Activated T-cell treated with anti-CD3 and anti-CD28 coated beads, Interleukin-2, amount 50 U/mL, for 24 hours (primary cell): ENCODE results near the gene SHBG.
A peak's percentile ranks its signal among the peaks of the same experiment; 100 is the strongest.

Experiments
- DNase-seq: peaks from one replicate; pipeline ENCODE4 v3.0.0-alpha.2; 2020
- H3K27ac Mint-ChIP-seq: 2 replicates; pipeline ENCODE4 v1.8.0; 2020; ENCODE audit warnings: mild to moderate bottlenecking, mixed read lengths
- H3K27me3 Mint-ChIP-seq: 2 replicates; pipeline ENCODE4 v1.8.0; 2020; ENCODE audit warnings: mixed read lengths
- H3K36me3 Mint-ChIP-seq: 2 replicates; pipeline ENCODE4 v1.8.0; 2020; ENCODE audit warnings: low read depth, mixed read lengths
- H3K4me1 Mint-ChIP-seq: 2 replicates; pipeline ENCODE4 v1.8.0; 2020; ENCODE audit warnings: low read depth, mixed read lengths
- H3K4me3 Mint-ChIP-seq: 2 replicates; pipeline ENCODE4 v1.8.0; 2020; ENCODE audit warnings: mild to moderate bottlenecking, moderate library complexity, mixed read lengths
- H3K9me3 Mint-ChIP-seq: 2 replicates; pipeline ENCODE4 v1.8.0; 2020; ENCODE audit warnings: mixed read lengths

Gene SHBG, protein sequence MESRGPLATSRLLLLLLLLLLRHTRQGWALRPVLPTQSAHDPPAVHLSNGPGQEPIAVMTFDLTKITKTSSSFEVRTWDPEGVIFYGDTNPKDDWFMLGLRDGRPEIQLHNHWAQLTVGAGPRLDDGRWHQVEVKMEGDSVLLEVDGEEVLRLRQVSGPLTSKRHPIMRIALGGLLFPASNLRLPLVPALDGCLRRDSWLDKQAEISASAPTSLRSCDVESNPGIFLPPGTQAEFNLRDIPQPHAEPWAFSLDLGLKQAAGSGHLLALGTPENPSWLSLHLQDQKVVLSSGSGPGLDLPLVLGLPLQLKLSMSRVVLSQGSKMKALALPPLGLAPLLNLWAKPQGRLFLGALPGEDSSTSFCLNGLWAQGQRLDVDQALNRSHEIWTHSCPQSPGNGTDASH

GRCh38 chr17:7629939-7630571, at the start of gene SHBG:
Gene SHBG, plus strand, starts transcription at chr17:7630135. Its CDS starts 38 bp downstream, at chr17:7630173.
- Mint-ChIP-seq H3K4me3 (no peak within 1 kb of the TSS), H3K9me3 (no peaks in the 10 kb centered on the region), H3K4me1 (peaks cover 13% of the 10 kb centered on the region), H3K27me3 (no peaks in the 10 kb centered on the region), H3K36me3 (peaks cover 3% of the 10 kb centered on the region), H3K27ac (no peak within 1 kb of the TSS)
- DNase-seq, result no peak

- H3K27me3 Mint-ChIP-seq, result no peaks in the 10 kb centered on the region
- DNase-seq, result no peak
- H3K9me3 Mint-ChIP-seq, result no peaks in the 10 kb centered on the region
- H3K27ac Mint-ChIP-seq, result peak overlapping the region; percentile 100
- H3K36me3 Mint-ChIP-seq, result peaks cover 87% of the 10 kb centered on the region
- H3K4me1 Mint-ChIP-seq, result peaks cover 84% of the 10 kb centered on the region
- H3K4me3 Mint-ChIP-seq, result peak overlapping the region; percentile 90
Observed at GRCh38 chr17:7580604-7581575, 49.0 kb upstream of the SHBG start.

DNA sequence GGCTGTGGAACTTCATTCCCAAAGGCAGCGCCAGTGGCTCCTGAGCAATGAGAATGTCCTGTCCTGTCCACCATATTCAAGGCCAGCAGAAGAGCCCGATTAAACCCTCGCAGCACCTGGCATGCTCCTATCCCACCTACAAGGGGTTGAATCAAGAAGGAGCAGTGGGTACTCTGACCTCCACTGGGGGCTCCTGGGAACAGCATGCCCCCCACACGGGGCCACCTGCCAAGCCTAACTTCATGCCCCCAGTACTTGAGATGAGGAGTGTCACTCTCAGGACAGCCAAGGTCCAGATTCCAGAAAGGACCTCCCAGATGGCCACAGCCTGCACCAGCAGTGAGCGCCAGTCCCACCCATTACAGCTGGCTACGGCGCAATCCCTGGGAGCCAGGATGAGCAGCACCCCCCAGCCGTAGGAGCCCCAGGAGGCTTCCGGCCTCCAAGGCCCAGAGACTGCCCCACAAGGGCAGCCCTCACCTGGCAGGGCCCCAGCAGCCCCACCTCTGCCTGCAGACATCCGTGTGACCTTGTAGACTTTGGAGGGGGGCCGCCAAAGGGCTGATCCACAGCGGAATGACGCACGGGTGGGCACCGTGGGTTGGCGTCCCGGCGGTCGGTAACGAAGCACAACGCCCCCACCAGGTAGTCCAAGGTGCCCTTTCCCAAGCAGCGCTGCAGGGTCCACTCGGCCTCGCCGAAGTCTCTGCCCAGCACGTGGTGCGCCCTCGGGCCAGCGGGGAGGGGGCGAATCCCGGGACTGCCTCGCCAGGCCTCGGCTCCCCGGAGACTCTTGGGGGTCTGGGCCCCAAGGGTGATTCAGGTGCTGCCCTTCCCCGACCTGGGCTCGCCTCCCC, 47.3 kb upstream of the SHBG start:
- Mint-ChIP-seq H3K4me1 (peaks cover 71% of the 10 kb centered on the region), H3K9me3 (no peaks in the 10 kb centered on the region), H3K27me3 (no peaks in the 10 kb centered on the region), H3K36me3 (peaks cover 85% of the 10 kb centered on the region), H3K4me3 (peak overlapping the region; percentile 95), H3K27ac (peak overlapping the region; percentile 100)
- DNase-seq, result peak; percentile 41

DNA sequence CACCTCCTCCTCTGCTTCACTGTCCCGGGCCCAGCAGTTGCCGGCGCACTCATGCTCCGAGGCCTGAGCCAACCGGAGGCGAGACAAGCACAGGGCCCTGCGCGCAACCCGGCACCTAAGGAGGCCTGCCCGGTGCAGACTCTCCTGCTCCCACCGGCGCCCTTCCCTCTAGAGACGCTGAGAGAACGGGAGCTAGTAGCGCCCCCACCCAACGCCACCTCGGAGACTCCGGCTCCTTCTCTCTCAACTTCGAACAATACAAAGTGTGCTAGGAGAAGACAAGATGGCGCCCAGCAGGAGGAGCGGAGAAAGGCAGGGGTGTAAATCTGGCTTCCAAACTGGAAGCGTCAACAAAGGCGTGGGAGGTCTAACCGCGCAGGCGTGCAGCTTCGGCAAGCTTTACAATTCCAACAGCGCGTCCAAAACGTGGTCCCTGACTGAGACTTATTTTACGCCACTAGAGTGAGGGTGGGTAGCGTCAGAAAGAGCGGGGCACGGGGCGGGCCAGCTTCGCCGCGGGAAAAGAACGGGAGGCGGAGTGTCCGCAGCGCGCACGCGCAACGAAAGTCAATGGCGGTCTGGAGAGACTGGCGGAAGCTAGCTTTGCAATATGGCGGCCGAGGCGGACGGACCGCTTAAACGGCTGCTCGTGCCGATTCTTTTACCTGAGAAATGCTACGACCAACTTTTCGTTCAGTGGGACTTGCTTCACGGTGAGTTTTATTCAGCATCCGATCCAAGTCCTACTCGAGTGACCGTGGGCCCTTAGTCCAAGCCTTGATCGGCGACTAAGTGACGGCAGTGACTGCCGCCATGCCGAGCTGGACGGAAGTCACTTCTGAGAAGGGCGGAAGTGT, 46.5 kb upstream of the SHBG start, which contains the start of gene MPDU1:
Gene MPDU1 (plus strand): TSS at position 600 of the 857 bp plus-strand sequence. CDS start 11 bp downstream, at position 611.
- DNase-seq, result peak; percentile 96
- Mint-ChIP-seq H3K4me1 (peaks cover 62% of the 10 kb centered on the region), H3K9me3 (no peaks in the 10 kb centered on the region), H3K36me3 (peaks cover 85% of the 10 kb centered on the region), H3K27me3 (no peaks in the 10 kb centered on the region), H3K27ac (peak within 1 kb of the TSS; percentile 100), H3K4me3 (peak within 1 kb of the TSS; percentile 95)

DNA sequence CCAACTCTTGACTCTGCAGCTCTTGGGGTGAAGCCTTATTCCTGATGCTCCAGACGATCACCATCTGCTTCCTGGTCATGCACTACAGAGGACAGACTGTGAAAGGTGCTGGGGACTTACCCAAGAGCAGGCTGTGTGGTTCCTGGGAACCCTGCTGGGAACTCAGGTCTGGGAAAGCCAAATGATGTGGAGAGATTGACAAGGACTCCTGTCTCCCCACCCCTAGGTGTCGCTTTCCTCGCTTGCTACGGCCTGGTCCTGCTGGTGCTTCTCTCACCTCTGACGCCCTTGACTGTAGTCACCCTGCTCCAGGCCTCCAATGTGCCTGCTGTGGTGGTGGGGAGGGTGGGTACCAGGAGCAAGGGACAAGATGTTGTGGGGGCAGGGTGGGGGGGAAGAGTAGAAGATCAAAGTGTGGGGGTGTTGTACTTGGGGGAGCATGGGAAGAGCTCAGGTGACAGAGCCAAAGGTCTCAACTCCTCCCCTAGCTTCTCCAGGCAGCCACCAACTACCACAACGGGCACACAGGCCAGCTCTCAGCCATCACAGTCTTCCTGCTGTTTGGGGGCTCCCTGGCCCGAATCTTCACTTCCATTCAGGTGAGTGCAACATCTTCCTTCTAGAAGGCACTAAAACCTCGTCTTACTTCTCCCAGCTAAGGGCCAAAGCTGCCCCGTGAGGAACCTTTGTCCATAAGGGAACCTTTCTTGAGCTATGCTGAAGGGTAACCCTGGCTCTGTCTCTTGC, 43.1 kb upstream of the SHBG start:
- Mint-ChIP-seq H3K27ac (peak overlapping the region; percentile 71), H3K27me3 (no peaks in the 10 kb centered on the region), H3K4me1 (peaks cover 35% of the 10 kb centered on the region), H3K4me3 (no peak overlapping the region), H3K36me3 (peaks cover 85% of the 10 kb centered on the region), H3K9me3 (no peaks in the 10 kb centered on the region)
- no peak for DNase-seq

DNA sequence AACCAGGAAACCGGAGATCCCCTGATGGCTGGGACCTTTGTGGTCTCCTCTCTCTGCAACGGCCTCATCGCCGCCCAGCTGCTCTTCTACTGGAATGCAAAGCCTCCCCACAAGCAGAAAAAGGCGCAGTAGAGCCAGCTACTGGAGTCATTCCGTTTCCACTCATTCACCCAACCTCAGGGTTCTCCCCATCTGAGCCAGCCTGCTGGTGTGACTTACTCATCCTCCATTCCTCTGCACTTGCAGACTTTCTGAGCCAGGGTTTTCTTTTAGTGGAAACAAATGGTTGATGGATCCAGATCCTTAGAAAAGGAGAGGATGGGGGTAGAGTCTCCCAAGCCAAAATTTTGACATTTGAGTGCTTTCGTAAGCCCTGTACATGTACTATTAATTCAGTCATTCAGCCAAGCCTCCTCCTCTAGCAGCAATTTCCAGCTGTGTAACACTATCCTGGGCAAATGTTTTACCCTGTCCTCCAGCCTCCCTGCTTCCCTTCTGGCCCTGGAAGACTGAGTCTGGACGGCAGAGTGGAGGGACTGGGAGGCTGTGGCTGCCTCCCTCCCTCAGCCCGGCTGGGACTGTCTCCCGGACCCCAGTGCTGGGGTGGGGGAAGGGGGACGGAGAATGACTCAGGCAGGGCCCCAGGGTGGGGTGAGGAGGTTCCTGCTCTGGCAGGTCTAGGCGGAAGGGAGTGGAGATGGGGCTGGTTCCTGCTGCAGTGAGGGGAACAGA, 42.3 kb upstream of the SHBG start:
- H3K4me3 Mint-ChIP-seq, result no peak overlapping the region
- peak overlapping the region; percentile 71 for H3K27ac Mint-ChIP-seq
- H3K36me3 Mint-ChIP-seq, result peaks cover 86% of the 10 kb centered on the region
- DNase-seq, result no peak
- H3K27me3 Mint-ChIP-seq, result no peaks in the 10 kb centered on the region
- peaks cover 27% of the 10 kb centered on the region for H3K4me1 Mint-ChIP-seq
- H3K9me3 Mint-ChIP-seq, result no peaks in the 10 kb centered on the region

GRCh38 chr17:7588553-7589203, 41.3 kb upstream of the SHBG start:
- Mint-ChIP-seq H3K27me3 (no peaks in the 10 kb centered on the region), H3K9me3 (no peaks in the 10 kb centered on the region), H3K27ac (no peak overlapping the region), H3K4me1 (peaks cover 20% of the 10 kb centered on the region), H3K36me3 (peaks cover 89% of the 10 kb centered on the region), H3K4me3 (no peak overlapping the region)
- no peak for DNase-seq

- H3K4me3 Mint-ChIP-seq, result no peak overlapping the region
- no peaks in the 10 kb centered on the region for H3K27me3 Mint-ChIP-seq
- H3K4me1 Mint-ChIP-seq, result peaks cover 19% of the 10 kb centered on the region
- H3K9me3 Mint-ChIP-seq, result no peaks in the 10 kb centered on the region
- DNase-seq, result peak; percentile 82
- H3K27ac Mint-ChIP-seq, result no peak overlapping the region
- peaks cover 89% of the 10 kb centered on the region for H3K36me3 Mint-ChIP-seq
Observed at GRCh38 chr17:7589204-7589868, 40.6 kb upstream of the SHBG start.

GRCh38 chr17:7589891-7590691, 39.8 kb upstream of the SHBG start, which contains the start of gene SOX15:
Gene SOX15, minus strand, starts transcription at chr17:7590094. Its CDS starts 418 bp downstream, at chr17:7589676.
- no peaks in the 10 kb centered on the region for H3K9me3 Mint-ChIP-seq
- H3K36me3 Mint-ChIP-seq, result peaks cover 87% of the 10 kb centered on the region
- H3K4me1 Mint-ChIP-seq, result peaks cover 14% of the 10 kb centered on the region
- peak; percentile 46 for DNase-seq
- H3K4me3 Mint-ChIP-seq, result no peak within 1 kb of the TSS
- H3K27ac Mint-ChIP-seq, result peak within 1 kb of the TSS; percentile 79
- no peaks in the 10 kb centered on the region for H3K27me3 Mint-ChIP-seq

DNA sequence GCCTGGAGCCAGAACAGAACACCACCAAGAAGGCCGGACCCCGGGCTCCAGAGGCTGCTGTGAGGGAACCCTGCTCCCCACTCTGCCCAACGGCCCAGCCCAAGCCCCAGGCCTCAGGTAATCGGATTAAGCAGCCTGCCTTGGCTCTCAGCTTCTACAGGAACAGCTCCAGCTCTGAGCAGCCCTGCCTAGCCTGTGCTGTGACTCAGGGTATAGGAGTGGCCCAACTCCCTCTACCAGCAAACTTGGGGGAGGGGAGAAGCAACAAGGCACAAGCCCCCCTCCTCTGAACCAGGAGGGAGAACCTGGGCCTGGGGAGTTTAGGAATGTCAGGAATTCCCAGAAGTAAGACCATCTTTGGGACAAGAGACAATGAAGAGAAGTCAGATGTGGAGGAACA, 39.2 kb upstream of the SHBG start:
- Mint-ChIP-seq H3K4me3 (no peak overlapping the region), H3K4me1 (peaks cover 9% of the 10 kb centered on the region), H3K36me3 (peaks cover 89% of the 10 kb centered on the region), H3K27me3 (no peaks in the 10 kb centered on the region), H3K9me3 (no peaks in the 10 kb centered on the region), H3K27ac (peak overlapping the region; percentile 79)
- no peak for DNase-seq
